HL-60 (cell line): ENCODE data around the gene KIR3DL3.
"Not testable (repeated sequence)": the region's sequence is repeated elsewhere in the genome, so short reads cannot be mapped to it uniquely, and the experiment has no call there.

Experiments used
- CTCF ChIP-seq: IDR thresholded peaks from one replicate; pipeline ENCODE4 v1.5.1; 2011; ENCODE audit warnings: low read length, control low read depth, inconsistent platforms; ENCODE audit not compliant: insufficient read depth
- GABPA ChIP-seq: IDR thresholded peaks from 2 replicates; pipeline ENCODE4 v1.6.1; 2012; ENCODE audit warnings: low read depth
- POLR2AphosphoS5 ChIP-seq: IDR thresholded peaks from 2 replicates; pipeline ENCODE4 v1.6.1; 2012; ENCODE audit warnings: low read depth
- REST ChIP-seq: IDR thresholded peaks from 2 replicates; pipeline ENCODE4 v1.6.1; 2012; ENCODE audit warnings: low read depth; ENCODE audit not compliant: insufficient replicate concordance
- SPI1 ChIP-seq: IDR thresholded peaks from 2 replicates; pipeline ENCODE4 v1.6.1; 2012; ENCODE audit warnings: low read depth, mild to moderate bottlenecking, borderline replicate concordance

GRCh38 chr19:54750276-54750675 is 26.0 kb downstream of the KIR3DL3 start:
- TF ChIP-seq REST, GABPA, CTCF, SPI1, POLR2AphosphoS5: not testable (repeated sequence)
